Activated T-helper 17 cell treated with anti-CD3 and anti-CD28 coated beads, Interleukin-2, amount 50 U/mL, for 72 hours (primary cell): ENCODE results near the gene METTL25B. TPM values are rescaled to one million over a fixed set of nuclear protein-coding genes. Genes with fewer than 3 reads are reported as not detected.

ENCODE experiments used
- ATAC-seq: fragments of 150-1000 bp; cut with Tn5 transposase; replicated peaks from 2 replicates; pipeline ENCODE4 v1.10.0; 2021; ENCODE audit warnings: mild to moderate bottlenecking, moderate library complexity
- H3K27ac Mint-ChIP-seq: one replicate; pipeline ENCODE4 v1.8.0; 2022; ENCODE audit warnings: mixed read lengths
- H3K27me3 Mint-ChIP-seq: one replicate; pipeline ENCODE4 v1.8.0; 2022; ENCODE audit warnings: mixed read lengths
- H3K36me3 Mint-ChIP-seq: one replicate; pipeline ENCODE4 v1.8.0; 2022; ENCODE audit warnings: low read depth, mild to moderate bottlenecking, mixed read lengths
- H3K4me1 Mint-ChIP-seq: one replicate; pipeline ENCODE4 v1.8.0; 2022; ENCODE audit warnings: mixed read lengths
- H3K4me3 Mint-ChIP-seq: one replicate; pipeline ENCODE4 v1.8.0; 2022; ENCODE audit warnings: mild to moderate bottlenecking, mixed read lengths
- H3K9me3 Mint-ChIP-seq: one replicate; pipeline ENCODE4 v1.8.0; 2022; ENCODE audit warnings: mixed read lengths
- total RNA-seq, 2 donors: library from RNA; stranded (reverse); gene quantifications; one replicate each; pipeline ENCODE4 v1.2.3, GENCODE V29; 2022

METTL25B gene
- total RNA-seq, 2 donors from 2014 or later = 29.0 to 51.6 TPM

DNA sequence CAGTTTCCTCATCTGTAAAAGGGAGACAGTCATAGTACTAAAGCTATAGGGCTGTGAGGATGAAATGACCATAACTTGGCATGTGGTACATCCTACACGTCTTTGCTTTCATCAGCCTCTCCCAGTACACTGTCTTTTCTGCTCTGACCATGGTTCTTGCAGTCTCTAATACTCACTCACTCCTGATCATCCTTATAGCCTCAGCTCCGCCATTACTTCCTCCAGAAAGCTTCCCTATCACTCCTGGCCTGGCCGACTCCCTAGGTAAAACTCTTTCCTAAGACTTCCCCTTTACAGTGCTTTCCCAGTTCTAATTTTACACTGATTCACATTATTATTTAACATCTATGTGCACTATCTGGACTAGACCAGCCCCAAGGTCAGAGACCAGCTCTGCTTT, 17.6 kb downstream of the METTL25B start:
- no peaks in the 10 kb centered on the region for H3K27me3 Mint-ChIP-seq
- H3K36me3 Mint-ChIP-seq = peaks cover 99% of the 10 kb centered on the region
- peak overlapping the region; percentile 97 for H3K27ac Mint-ChIP-seq
- peak overlapping the region; percentile 97 for H3K4me3 Mint-ChIP-seq
- H3K9me3 Mint-ChIP-seq = no peaks in the 10 kb centered on the region
- H3K4me1 Mint-ChIP-seq = peaks cover 25% of the 10 kb centered on the region
- no peak for ATAC-seq

DNA sequence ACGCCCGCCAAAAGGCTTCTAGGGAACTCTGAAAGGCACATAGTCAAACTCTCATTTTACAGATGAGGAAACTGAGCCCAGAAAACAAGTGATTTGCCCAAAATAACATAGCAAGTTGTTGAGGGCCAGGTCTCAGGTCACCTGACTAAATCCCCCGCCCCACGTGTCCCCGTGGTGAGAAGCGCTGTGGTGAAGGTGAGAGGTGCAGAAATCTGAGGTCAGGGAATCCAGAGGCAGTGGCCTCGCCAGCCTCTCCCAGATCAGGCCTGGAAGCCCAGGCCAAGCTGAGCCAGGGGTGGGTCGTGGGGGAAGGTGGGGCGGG, 18.1 kb downstream of the METTL25B start:
- no peaks in the 10 kb centered on the region for H3K9me3 Mint-ChIP-seq
- H3K4me3 Mint-ChIP-seq = peak overlapping the region; percentile 97
- peaks cover 25% of the 10 kb centered on the region for H3K4me1 Mint-ChIP-seq
- H3K36me3 Mint-ChIP-seq = peaks cover 95% of the 10 kb centered on the region
- H3K27me3 Mint-ChIP-seq = no peaks in the 10 kb centered on the region
- no peak for ATAC-seq
- peak overlapping the region; percentile 97 for H3K27ac Mint-ChIP-seq

GRCh38 chr1:156746728-156747631, 18.7 kb downstream of the METTL25B start:
- H3K36me3 Mint-ChIP-seq = peaks cover 91% of the 10 kb centered on the region
- no peaks in the 10 kb centered on the region for H3K27me3 Mint-ChIP-seq

DNA sequence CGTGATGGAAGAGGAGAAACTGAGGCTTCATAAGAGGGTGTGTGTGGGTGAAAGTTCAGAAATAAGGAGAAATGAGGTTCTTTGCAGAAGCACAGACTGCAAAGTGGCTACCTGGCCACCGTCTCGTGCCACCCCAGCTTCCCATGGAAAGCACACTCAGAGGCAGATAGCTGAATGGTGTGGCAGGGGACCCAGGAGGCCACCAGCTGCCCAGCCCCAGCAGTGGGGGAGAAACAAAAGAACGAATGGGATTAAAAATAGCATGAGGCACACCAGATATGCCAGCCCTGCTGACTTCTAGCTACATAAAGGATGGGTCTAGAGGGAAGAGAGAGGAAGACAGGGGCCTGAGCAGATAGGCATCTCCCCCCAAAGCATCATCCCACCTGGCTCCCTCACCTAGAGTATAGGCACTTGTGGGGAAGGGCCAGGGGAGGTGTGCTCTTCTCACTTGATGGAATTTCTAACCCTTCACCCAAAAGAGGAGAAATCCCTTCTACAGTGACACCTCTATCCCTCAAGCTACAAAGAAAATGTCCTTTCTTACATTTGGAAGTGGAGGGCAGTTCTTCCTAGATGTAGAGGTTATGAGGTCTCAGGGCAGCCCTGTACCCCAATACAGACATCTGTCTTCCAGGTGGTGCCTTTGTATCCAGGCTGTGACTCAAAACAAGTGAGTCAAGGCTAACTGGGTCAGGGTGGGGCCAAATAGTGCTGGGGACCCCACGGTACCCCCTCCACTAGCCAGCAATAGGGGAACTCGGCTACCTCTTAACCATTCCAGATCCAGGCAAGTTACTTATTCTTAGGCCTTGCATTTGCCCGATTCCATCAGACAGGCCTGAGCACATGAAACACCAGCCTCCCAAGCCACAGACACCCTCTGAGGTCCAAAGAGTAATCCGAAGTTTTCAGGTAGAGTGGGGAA, 19.7 kb downstream of the METTL25B start:
- Mint-ChIP-seq H3K36me3 (peaks cover 83% of the 10 kb centered on the region), H3K4me3 (peak overlapping the region; percentile 97), H3K27me3 (no peaks in the 10 kb centered on the region), H3K9me3 (no peaks in the 10 kb centered on the region), H3K4me1 (peaks cover 22% of the 10 kb centered on the region), H3K27ac (peak overlapping the region; percentile 97)
- ATAC-seq = peak; percentile 0

More at GRCh38 chr1:156746728-156747631, 18.7 kb downstream of the METTL25B start:
- H3K27ac Mint-ChIP-seq = peak overlapping the region; percentile 97
- no peaks in the 10 kb centered on the region for H3K9me3 Mint-ChIP-seq
- no peak for ATAC-seq
- H3K4me1 Mint-ChIP-seq = peaks cover 22% of the 10 kb centered on the region
- peak overlapping the region; percentile 97 for H3K4me3 Mint-ChIP-seq

GRCh38 chr1:156748670-156749418, 20.6 kb downstream of the METTL25B start:
- Mint-ChIP-seq H3K4me3 (peak overlapping the region; percentile 97), H3K27ac (peak overlapping the region; percentile 97), H3K27me3 (no peaks in the 10 kb centered on the region), H3K9me3 (no peaks in the 10 kb centered on the region), H3K4me1 (peaks cover 20% of the 10 kb centered on the region), H3K36me3 (peaks cover 75% of the 10 kb centered on the region)
- ATAC-seq = peak; percentile 30

DNA sequence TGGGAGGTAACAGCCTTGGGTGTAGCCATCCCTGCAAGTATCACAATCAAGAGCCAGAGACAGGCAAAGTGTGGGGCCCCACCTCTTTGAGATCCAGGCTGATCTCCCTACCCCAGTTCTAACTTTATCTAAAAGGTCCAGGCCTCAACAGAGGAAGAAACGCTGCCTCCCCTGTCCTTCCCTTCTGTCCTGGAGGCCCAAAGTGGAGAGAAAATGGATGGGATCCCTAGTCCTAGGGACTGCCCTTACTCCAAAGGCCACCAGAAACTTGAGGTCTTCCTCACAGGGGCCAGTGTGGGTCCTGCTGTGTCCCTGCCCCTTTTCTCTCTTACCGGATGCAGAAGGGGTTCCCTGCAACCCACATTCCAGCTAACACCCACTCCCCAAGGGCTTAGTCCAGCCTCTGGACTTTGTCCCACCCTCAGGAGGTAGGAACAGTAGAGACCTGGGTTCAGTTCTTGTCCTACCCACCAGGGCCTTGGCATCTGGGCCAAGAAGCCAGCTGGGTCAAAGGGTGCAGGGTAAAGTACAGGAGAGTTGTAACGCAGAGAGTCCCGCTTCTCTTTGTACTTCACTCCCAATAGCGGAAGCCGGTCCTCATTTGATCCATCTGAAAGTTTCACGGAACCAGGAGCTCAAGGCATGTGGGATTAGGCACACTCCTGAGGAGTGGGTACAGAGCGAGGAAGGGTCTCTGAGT, 21.3 kb downstream of the METTL25B start:
- ATAC-seq = no peak
- Mint-ChIP-seq H3K36me3 (peaks cover 67% of the 10 kb centered on the region), H3K4me1 (peaks cover 15% of the 10 kb centered on the region)

DNA sequence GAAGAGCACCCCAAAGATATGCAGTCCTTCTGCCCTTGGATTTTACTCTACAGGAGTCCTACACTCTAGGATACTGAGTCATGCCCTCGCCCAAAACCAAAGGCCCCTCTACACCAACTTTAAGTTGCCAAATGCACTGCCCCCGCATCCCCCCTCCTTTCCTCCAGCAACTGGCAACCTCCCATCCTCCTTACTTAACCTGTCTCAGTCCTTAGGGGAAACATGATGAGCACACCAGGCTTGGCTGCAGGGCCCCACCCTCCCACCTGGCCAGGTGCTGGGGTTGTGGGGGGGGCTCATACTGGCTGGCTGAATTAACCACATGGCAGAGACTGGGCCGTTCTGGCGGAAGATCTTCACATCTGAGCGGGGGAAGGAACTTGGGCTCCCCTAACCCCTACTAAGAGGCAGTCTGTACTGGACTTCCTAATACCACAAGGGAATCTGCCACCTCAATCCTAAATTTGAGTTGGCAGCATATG, 22.0 kb downstream of the METTL25B start:
- ATAC-seq = peak; percentile 38
- peaks cover 61% of the 10 kb centered on the region for H3K36me3 Mint-ChIP-seq
- H3K4me3 Mint-ChIP-seq = peak overlapping the region; percentile 97
- no peaks in the 10 kb centered on the region for H3K27me3 Mint-ChIP-seq
- H3K27ac Mint-ChIP-seq = peak overlapping the region; percentile 97
- H3K9me3 Mint-ChIP-seq = no peaks in the 10 kb centered on the region
- H3K4me1 Mint-ChIP-seq = peaks cover 15% of the 10 kb centered on the region

More for the DNA sequence above, 21.3 kb downstream of the METTL25B start:
- H3K27ac Mint-ChIP-seq = peak overlapping the region; percentile 97
- H3K4me3 Mint-ChIP-seq = peak overlapping the region; percentile 97
- no peaks in the 10 kb centered on the region for H3K9me3 Mint-ChIP-seq
- no peaks in the 10 kb centered on the region for H3K27me3 Mint-ChIP-seq

DNA sequence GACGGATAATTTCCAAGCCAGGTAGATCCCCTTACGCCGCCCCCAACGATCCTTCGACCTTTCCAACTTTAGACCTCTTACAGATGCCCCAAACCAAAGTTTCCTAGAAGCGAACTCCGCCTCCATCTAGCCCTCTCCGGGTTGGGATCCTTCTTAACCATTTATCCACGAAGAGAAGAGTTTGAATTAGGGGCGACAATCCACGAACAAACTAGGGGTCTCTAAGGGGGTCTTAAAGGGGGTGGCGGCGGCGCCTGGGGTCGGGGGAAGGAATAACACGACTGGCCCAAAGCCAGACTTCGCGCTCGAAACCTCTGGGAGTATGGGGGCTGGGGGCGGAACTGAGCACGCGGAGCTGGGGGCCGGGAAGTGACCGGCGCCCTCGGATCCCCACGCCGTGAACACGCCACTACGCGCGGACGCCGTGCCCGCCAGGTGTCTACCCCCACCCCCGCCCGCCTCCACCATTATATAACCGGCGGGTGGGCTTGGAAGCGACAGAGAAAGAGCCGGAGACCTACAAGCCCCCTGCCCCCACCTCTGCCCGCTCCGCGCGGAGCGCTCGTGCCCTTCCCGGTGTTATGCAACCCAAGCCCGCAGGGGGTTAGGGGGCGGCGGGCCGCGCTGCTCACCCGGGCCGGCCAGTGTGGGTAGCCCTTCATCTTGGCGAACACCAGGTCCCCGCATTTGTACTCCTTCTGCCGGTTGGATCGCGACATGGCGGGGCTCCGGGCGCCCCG, 22.6 kb downstream of the METTL25B start:
- Mint-ChIP-seq H3K36me3 (peaks cover 54% of the 10 kb centered on the region), H3K4me3 (peak overlapping the region; percentile 97), H3K27ac (peak overlapping the region; percentile 97), H3K27me3 (no peaks in the 10 kb centered on the region), H3K9me3 (no peaks in the 10 kb centered on the region), H3K4me1 (peaks cover 8% of the 10 kb centered on the region)
- ATAC-seq = peak; percentile 20

DNA sequence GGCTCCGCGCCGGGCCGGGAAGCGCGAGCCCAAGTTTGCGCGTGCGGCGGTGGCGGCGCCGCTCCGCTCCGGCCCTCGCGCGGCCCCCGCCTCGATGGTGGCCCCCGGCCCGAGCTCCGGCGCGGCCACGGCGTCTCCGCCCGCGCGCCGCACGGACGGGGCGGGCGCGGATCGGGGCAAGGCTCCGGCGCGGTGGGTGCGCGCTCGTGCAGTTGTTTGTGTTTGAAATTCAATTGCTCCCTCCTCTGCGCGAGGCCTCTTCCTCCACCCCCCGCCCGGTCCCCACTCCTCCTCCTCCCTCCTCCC, 23.1 kb downstream of the METTL25B start, which contains the start of gene HDGF:
TSS of gene HDGF (minus strand) at position 225 of the 306 bp plus-strand sequence. CDS start 246 bp downstream, outside the sequence.
- H3K4me1 Mint-ChIP-seq = peaks cover 4% of the 10 kb centered on the region
- H3K27me3 Mint-ChIP-seq = no peaks in the 10 kb centered on the region
- H3K27ac Mint-ChIP-seq = peak within 1 kb of the TSS; percentile 97
- peak within 1 kb of the TSS; percentile 97 for H3K4me3 Mint-ChIP-seq
- no peak for ATAC-seq
- H3K9me3 Mint-ChIP-seq = no peaks in the 10 kb centered on the region
- H3K36me3 Mint-ChIP-seq = peaks cover 49% of the 10 kb centered on the region

GRCh38 chr1:156751757-156752481, 23.6 kb downstream of the METTL25B start:
- peaks cover 4% of the 10 kb centered on the region for H3K4me1 Mint-ChIP-seq
- peak overlapping the region; percentile 89 for H3K27ac Mint-ChIP-seq

GRCh38 chr1:156752843-156753482, 24.7 kb downstream of the METTL25B start:
- Mint-ChIP-seq H3K4me1 (peaks cover 4% of the 10 kb centered on the region), H3K36me3 (peaks cover 34% of the 10 kb centered on the region), H3K4me3 (peak overlapping the region; percentile 97), H3K9me3 (no peaks in the 10 kb centered on the region), H3K27me3 (no peaks in the 10 kb centered on the region), H3K27ac (peak overlapping the region; percentile 14)
- no peak for ATAC-seq

More at GRCh38 chr1:156751757-156752481, 23.6 kb downstream of the METTL25B start:
- Mint-ChIP-seq H3K4me3 (peak overlapping the region; percentile 97), H3K9me3 (no peaks in the 10 kb centered on the region), H3K36me3 (peaks cover 44% of the 10 kb centered on the region), H3K27me3 (no peaks in the 10 kb centered on the region)
- peak; percentile 78 for ATAC-seq

DNA sequence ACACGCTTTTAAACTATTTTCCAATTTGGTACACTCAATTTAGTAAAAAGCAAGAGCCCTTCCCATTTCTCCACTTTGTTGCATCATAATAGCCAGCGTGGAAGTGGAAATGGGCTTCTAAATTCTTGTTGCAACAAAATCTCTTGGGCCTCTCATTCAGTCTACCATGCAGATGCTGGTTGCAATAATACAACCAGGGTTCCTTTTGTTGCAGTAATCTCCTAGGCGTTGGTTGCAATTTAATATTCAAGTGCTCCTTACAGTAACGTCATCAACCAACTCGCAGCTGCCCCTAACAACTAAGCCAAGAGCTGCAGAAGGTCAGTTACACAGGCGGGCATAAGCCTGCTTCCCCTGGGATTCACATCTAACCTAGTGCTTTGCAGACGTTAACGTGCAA, 25.9 kb downstream of the METTL25B start:
- Mint-ChIP-seq H3K4me3 (no peak overlapping the region), H3K27me3 (no peaks in the 10 kb centered on the region), H3K36me3 (peaks cover 21% of the 10 kb centered on the region), H3K4me1 (peaks cover 4% of the 10 kb centered on the region), H3K9me3 (no peaks in the 10 kb centered on the region), H3K27ac (no peak overlapping the region)
- no peak for ATAC-seq
